C1 segment of cervical spinal cord (tissue), 14 donors: ENCODE data around the gene CHST7.

ENCODE experiments used
- DNase-seq, 14 donors: peaks; one replicate each; lab custom pipeline; 2025; lab: John Stamatoyannopoulos, UW

Gene CHST7

DNA sequence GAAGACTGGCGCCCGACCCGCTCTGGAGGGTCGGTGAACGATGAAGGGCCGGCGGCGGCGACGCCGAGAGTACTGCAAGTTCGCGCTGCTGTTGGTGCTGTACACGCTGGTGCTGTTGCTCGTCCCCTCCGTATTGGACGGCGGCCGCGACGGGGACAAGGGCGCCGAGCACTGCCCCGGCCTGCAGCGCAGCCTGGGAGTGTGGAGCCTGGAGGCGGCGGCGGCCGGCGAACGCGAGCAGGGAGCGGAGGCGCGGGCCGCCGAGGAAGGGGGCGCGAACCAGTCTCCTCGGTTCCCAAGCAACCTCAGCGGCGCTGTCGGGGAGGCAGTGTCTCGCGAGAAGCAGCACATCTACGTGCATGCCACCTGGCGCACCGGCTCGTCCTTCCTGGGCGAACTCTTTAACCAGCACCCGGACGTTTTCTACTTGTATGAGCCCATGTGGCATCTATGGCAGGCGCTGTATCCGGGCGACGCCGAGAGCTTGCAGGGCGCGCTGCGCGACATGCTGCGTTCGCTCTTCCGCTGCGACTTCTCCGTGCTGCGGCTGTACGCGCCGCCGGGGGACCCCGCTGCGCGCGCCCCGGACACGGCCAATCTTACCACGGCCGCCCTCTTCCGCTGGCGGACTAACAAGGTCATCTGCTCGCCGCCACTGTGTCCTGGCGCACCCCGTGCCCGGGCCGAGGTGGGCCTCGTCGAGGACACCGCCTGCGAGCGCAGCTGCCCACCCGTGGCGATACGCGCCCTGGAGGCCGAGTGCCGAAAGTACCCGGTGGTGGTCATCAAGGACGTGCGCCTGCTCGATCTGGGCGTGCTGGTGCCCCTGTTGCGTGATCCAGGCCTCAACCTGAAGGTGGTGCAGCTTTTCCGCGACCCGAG is 568 bp downstream of the CHST7 start:
- DNase-seq: peak in 1 of 14 donors; percentile 22

DNA sequence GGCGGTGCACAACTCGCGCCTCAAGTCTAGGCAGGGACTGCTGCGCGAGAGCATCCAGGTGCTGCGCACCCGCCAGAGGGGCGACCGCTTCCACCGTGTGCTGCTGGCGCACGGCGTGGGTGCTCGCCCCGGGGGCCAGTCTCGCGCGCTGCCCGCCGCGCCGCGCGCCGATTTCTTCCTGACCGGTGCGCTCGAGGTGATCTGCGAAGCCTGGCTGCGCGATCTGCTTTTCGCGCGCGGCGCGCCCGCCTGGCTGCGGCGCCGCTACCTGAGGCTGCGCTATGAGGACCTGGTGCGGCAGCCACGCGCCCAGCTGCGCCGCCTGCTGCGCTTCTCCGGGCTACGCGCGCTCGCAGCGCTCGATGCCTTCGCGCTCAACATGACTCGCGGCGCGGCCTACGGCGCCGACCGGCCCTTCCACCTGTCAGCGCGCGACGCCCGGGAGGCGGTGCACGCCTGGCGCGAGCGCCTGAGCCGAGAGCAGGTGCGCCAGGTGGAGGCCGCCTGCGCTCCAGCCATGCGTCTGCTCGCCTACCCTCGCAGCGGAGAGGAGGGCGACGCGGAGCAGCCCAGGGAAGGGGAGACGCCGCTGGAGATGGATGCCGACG is 1.3 kb downstream of the CHST7 start:
- no peak for DNase-seq

DNA sequence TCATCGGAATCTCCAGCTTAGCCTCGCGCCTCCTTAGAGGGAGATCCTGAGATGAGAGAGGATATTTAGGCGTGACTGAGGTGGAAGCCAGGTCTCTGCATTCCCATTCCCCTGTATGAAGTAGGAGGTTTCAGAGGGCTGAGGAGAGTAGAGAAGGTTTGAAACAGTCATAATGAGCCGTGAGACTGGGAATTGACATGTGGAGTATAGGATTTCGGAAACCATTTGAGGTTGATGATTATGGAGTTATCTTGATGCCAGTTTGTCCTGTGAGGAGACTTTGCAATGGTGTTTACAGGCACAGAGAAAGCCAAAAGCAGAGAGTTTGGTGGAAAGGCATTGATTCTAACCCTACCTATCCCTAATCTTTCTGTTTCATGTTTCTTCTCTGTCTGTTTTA is 2.0 kb downstream of the CHST7 start:
- DNase-seq: no peak

DNA sequence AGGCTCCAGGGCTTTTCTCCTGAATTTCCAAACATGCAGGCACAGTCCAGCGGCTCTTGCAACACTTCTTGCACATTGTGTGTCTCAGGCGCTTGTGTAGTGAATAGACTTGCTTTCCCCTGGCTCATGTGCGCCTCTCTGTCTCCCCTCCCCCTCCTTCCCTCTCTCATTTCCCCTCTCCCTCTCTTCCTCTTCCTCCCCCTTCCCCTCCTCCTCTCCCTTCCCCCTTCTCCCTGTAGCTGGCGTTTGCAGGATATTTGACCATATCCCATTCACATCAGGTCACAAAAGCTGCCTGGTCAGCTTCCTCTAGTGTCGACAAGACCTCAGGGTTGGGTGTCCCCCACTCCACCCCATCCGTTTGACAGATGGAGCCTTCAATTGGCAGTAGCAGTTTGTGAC is 2.4 kb downstream of the CHST7 start:
- peak in 3 of 14 donors; percentile 2 to 8 (median 8) for DNase-seq

DNA sequence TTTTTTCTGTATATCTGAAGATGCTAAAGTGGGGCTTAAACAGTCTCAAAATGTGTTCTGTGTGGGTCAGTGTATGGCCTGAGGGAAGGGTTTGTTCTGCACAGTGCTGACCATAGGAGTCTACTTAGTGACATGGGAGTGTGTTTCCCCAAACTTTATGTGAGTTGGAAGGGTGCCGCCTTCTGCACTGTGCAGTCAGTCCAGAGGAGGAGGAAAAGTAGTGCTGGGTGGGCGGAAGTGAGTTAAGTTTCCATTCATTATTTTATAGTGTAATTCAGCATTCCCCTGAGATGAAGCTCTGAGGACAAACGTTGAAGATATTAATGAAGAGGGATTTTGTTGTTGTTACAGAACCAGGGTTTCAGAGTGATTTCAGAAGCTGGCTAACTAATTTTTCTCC is 2.9 kb downstream of the CHST7 start:
- no peak for DNase-seq

DNA sequence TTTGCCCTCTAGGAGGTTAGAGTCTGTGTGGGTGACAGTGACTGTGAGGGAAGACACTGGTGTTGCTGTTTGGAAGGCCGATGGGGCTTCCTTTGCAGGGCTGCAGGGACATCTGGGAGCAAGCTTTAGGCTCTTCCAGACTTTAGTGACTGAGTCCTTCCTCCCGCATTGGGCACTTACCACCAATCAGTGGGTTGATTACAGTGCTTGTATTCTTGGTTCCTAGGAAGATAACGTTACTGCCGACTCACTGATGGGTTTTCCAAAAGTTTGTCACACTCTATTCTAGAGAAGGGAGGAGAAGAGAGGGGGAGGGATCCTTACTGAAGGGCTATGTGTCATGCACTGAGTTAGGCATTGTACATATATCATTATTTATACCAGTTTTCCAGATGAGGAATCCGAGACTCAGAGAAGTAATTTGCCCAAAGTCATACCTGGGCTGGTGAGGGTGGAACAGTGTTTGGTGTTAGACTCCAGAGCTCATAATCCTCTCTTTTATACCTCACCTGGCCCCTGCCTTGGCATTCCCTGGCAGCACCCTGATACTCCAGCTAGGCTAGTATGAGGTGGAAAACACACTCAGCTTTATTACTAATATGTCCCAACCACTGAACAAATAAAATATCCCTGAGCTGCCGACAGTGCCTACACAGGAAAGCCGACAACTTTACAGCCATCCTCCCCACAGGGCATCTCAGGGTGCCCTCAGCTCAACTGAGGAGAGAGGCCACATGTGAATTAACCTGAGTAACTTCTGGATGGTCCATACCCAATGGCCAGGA is 3.8 kb downstream of the CHST7 start:
- DNase-seq: no peak

DNA sequence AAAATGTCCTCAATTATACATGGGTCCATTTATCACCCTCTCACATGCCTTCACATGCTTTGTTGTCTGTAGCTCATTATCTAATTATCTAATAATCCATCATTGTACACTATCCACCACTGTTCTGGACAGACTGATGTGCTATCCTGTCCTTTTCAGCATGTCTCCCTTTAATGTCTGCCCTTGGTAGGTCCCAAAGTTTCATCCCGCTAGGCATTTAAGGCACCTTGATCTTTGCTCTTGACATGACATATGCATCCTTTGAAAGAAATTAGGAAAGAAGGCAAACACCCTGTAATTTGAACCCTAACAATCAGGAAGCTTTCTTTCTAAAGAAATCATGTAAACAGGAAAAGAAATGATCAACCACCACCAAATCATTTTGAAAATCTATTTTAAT is 5.7 kb downstream of the CHST7 start:
- no peak for DNase-seq

DNA sequence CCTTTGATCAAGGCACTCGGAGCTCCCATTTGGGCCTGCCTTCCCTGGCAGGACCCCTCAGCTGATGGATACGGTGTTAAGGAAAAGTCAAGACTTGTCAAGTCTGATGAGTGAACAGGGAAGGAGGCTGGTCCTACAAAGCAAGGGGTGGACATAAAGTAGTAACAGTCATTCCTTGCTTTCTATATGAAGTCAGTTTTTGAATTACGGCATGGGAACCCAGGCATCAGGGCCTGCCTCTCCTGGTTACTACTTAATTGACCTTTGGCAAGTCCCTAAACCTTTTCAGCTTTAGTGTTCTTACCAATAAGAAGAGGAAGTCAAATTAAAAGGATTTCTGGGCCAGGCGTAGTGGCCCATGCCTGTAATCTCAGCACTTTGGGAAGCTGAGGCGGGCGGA is 7.0 kb downstream of the CHST7 start:
- DNase-seq: no peak

DNA sequence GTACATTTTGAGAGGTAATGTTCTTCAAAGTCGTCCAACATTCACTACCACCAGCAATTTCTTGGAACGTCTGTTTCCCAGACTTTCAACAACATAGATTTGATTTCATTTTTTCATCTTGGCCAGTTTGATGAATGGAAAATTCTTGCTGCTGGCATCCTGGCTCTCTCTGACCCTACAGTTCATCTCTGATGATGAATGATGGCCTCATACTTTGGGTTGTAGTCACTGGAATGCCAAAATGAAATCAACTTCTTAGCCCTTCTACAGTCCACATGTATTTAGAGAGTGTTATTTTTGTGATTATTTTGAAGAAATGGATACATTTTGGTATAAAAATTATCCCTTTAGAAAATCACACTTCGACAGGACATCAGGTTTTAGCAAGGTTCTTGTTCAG is 8.8 kb downstream of the CHST7 start:
- DNase-seq: no peak

DNA sequence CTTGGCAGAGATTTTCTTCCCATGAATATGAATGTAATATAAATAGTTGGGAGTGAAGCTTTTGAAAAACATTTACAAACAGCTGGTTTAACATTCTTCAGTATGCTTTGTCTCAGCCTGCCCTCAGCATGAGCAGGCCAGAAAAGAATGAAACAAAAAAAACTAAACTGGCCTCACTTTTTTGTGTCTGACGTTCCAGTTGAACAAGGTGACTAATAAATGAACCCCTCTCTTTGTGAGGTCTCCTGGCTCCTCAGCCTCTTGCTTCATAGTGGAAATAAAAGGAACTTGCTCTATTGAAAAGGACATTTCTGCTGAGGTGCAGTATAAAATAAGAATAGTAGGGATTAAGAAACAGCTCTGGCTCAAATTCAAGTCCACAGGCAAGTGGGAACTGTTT is 9.4 kb downstream of the CHST7 start:
- no peak for DNase-seq

DNA sequence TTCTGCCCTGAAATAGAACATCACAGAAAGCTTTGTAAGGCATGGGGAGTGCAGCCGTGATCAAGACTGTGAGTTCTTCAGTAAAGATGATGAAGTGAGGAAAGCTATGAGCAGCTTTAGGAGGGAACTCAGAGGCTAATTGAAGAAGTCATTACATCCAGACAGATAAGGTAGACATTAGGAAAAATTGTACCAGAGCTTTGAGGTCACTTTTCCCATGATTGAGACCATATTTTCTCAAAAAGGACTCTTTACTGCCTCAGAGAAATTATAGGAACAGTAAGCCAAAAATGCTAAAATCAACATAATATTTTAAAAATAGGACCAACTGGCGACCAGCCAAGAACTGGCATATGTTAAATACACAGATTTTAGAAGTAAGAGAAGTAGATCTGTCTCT is 11.2 kb downstream of the CHST7 start:
- DNase-seq: no peak

DNA sequence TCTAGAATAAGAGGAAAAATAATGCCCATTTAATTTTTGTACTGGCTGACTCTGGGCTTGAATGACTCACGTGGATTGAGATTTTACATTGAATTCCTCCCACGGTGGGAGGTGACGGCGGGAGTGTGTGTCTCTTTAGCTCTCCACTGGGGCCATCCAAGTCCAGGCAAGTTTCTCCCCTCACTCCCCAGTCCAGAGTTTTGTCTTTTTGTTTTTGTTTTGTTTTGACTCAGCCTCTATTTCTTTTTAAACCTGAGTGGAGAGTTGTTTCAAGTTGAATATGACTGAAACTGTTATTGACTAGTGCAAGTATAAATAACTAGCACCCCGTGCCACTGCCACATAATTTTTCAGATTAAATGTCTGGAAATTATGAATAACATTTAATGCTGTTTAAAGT is 13.6 kb downstream of the CHST7 start:
- no peak for DNase-seq

DNA sequence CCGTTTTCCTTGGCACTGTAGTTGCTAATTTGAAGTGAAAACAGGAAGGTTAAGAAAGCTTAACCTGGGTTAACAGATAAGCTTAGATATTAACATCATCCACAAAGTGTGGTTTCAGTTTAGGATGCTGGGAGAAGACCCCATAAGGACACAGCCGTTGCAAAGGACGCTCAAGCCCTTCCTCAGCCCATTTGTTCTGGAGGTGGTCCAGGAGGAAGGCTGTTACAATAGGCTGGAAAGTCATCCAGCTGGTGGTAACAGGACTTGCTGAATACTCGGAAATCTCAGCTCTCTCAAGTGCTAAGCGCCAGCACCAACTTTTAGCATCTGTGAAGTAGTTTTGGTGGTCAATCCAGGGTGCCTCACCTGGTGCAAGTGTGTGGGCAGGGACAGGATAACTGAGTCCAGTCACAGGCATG is 14.2 kb downstream of the CHST7 start:
- DNase-seq: no peak

DNA sequence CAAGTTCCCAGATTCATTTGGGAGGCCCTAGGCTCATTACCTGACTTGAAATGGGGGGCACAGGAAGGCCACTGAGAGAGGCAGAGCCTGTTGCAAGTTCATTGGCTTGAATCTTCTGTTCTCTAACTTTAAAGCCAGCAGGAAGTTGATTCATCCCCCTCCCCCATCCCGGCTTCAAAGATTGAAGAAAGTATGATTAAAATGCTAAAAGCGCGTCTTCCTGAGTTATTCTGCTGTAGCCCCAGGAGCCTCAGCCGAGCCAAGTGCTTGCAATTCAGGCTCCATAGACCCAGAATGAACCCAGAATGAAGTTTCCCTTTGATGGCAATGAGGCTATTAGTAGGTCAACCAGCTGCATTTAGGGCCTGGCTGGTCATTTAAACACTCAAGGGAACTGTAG is 14.7 kb downstream of the CHST7 start:
- DNase-seq: no peak

DNA sequence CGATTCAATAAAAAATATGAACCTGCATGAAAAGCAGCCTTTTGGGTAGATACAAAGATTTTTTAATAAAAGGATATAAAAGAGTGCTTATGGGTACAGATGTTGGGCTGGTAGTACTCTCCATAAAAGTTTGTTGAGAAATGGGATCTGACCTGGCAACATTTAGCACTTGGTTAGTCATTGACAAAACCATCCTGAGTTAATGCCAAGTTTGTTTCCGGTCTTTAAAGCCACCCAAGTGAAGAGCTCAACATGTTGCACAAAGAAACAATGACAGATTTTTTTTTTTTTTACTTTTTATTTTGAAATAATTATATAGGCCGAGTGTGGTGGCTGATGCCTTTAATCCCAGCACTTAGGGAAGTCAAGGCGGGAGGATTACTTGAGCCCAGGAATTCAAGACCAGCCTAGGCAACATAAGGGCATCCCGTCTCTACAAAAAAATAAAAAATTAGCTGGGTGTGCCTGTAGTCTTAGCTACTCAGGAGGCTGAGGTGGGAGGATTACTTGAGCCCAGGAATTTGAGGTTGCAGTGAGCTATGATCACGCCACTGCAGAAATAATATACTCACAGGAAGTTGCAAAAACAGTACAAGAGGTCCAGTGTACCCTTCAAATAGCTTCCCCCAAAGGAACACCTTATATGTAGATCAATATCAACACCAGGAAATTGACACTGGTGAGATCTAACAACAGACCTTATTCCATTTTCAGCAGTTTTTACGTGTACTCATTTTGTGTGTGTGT is 16.6 kb downstream of the CHST7 start:
- DNase-seq: no peak

DNA sequence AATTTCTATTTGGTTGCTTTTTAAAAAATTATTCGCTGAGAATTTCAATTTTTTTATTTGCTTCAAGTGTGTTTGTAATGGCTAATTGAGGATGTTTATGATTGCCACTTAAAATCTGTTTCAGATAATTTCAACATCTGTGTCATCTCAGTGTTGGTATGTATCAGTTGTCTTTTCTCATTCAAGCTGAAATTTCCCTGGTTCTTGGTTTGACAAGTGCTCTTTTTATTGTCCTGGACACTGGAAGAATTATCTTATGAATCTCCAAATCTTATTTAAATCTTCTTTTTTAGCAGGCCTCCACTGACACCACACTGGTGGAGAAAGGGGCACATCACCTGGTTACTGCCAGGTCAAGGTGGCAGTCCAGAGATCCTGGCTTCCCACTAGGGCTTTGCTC is 21.5 kb downstream of the CHST7 start:
- no peak for DNase-seq

DNA sequence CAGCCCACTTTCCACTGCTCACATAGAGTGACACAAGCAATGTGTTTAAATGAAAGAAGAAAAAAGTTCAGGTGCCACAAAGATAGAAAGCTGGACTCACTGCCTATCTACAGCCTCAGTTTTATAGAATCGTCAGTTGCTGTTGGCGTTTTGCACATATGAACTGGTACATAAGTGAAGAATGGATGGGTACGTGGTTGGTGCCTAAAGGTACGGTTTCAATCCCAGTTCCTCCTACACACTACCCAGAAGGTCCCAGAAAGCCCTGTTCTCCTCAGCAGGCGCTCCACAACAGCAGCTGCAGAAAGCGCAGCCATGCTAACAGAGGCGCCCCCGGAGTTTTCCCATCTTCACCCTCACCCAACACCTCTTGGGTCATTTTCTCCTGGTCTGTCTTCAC is 23.6 kb downstream of the CHST7 start:
- DNase-seq: no peak

DNA sequence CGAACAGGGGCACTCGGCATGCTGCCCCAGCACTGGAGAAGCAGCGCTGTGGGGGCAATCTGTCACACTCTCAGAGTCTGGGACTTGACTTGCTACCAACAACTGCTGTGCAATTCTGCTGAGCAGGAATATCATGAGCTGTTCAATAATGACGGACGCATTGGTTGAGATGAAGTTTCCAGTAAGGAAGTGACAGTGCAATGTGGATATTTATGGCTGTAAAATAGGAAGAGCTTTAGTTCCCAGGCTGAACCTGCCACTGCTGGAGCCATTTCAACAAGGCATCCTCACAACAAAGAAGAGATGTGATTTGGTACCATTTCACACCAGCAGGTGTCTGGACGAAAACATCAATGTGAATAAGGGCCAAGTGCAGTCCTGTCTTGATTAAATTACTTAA is 24.2 kb downstream of the CHST7 start:
- DNase-seq: peak in 1 of 14 donors; percentile 11

DNA sequence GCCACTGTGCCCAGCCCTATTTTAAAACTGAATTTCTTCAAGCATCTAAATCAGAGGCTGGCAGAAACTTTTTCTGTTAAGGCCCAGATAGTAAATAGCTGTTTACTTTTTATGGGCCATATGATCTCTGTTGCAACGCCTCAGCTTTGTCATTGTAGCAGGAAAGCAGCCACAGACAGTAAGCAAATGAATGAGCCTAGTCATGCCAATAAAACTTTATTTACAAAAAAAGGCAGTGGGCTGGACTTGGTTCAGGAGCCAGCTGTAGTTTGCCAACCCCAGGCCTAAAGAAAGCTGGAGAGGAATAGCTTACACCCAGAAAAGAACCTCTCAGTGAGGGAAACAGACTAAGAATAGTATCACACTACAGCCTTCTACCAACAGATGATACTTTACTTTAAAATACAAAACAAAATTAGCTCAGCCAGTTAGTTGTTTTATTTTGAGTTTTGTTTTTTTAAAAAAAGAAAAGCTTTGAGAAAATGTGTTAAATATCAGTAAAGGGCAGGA is 25.5 kb downstream of the CHST7 start:
- no peak for DNase-seq

DNA sequence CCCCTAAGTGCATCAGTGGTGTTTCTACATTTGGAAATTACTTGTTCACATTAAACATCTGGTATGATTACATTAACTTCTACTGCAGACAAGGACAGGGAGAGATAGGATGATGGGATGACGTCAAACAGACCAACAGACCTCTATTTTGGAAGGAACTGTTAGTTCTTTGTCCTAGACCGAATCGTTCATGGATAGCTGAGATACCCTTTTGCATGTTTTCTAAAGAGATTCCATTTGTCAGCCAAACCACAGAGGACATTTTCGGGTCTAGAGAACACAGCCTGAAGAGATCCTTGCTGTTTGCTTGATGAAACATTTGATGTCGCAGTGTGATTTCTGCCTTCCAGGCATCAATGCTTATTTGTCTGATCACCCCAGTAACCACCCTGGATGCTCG is 27.7 kb downstream of the CHST7 start:
- no peak for DNase-seq

DNA sequence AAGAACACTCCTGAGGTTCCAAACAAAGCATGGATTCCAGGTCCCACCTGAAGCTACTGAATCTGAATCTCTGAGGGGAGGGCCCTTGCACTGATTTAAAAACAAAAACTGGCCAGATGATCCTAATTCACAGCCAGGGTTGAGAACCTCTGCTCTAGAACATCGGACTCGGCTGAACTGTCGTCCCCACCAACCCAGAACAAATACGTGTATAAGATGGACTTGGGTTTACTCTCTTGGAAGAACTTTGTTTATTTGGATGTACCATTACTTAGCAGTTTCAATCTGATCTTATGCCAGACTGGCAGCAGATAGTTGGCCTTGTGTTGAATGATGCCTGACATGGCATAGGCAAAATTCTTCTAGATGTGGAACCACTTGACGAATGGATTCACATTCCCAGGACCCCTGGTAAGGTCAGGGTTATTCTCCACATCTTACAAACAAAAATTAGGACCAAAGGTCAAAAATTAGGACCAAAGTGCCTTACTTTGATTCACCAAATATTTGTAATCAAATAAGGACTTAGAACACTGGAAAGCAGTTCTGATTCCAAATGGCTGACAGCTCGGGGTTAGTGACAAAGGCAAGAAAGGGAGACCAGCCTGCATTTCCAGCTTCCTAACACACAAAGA is 29.0 kb downstream of the CHST7 start:
- no peak for DNase-seq
